Activated T-helper 2 cell treated with anti-CD3 and anti-CD28 coated beads, Interferon-gamma antibody, Interleukin-2, Interleukin-4, amounts not matched to agents 10 μg/mL and 5 μg/mL and 100 μg/mL, durations not matched to agents 14 hours and 24 hours and 36 hours (primary cell): ENCODE data around the gene BMAL2. TPM values are rescaled to one million over a fixed set of nuclear protein-coding genes. Genes with fewer than 3 reads are reported as not detected.

Experiments
- DNase-seq: peaks from one replicate; pipeline ENCODE4 v3.0.0; 2021; ENCODE audit warnings: low spot score
- H3K27ac Mint-ChIP-seq: one replicate; pipeline ENCODE4 v1.8.0; 2021; ENCODE audit warnings: mixed read lengths
- H3K27me3 Mint-ChIP-seq: one replicate; pipeline ENCODE4 v1.8.0; 2021; ENCODE audit warnings: low read depth, mixed read lengths
- H3K36me3 Mint-ChIP-seq: one replicate; pipeline ENCODE4 v1.8.0; 2021; ENCODE audit warnings: low read depth, mixed read lengths
- H3K4me1 Mint-ChIP-seq: one replicate; pipeline ENCODE4 v1.8.0; 2021; ENCODE audit warnings: low read depth, mixed read lengths
- H3K4me3 Mint-ChIP-seq: one replicate; pipeline ENCODE4 v1.8.0; 2021; ENCODE audit warnings: low read depth, mild to moderate bottlenecking, moderate library complexity, mixed read lengths
- H3K9me3 Mint-ChIP-seq: one replicate; pipeline ENCODE4 v1.8.0; 2021; ENCODE audit warnings: mixed read lengths
- intact Hi-C: fragments of 100-400 bp; cut with micrococcal nuclease; formaldehyde crosslinking; loops from one replicate; pipeline ENCODE4 v1.15.1; 2023
- total RNA-seq: library from RNA; stranded (reverse); gene quantifications from 2 replicates; pipeline ENCODE4 v1.2.3, GENCODE V29; 2022

Gene BMAL2
- total RNA-seq, 1 donor from 2014 or later = 59.6 TPM

DNA sequence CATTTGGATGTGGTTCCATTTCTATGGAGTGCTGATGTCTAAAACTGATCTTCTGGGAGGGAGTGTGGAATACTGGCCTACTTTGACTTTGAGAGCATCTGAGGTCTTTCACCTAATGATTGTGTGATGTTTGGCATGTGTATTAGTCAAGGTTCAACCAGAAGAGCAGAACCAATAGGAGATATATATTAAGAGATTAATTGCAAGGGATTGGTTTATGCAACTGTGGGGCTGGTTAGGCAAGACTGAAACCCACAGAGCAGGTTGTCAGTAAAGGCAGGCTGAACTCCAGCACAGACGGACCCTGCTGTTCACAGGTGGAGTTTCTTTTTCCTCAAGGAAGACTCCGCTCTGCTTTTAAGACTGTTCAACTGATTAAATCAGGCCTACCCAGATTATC, 11.6 kb downstream of the BMAL2 start:
- peaks cover 15% of the 10 kb centered on the region for H3K36me3 Mint-ChIP-seq

DNA sequence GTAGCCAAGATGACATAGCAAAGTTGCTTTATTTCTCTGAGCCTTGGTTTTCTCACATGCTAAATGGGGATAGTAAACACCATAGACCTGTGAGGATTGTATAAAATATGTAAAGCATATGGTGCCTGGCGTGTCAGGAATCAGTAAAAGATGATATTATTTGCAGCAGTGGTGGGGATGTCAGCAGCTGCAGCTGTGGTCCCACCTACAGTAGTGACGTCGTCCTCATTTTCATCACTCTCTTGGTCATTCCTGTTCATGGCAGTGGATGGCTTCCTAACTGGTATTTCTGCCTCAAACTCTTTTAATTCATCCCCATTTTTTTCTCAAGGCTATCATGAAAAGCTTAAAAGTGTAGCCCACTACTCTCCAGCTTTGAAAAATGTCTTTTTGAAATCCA, 12.1 kb downstream of the BMAL2 start:
- Mint-ChIP-seq H3K4me3 (no peak overlapping the region), H3K4me1 (peaks cover 27% of the 10 kb centered on the region), H3K27me3 (no peaks in the 10 kb centered on the region), H3K36me3 (peaks cover 10% of the 10 kb centered on the region), H3K27ac (no peak overlapping the region), H3K9me3 (no peaks in the 10 kb centered on the region)
- intact Hi-C loops = no loop called here
- DNase-seq = no peak

More for the DNA sequence above, 11.6 kb downstream of the BMAL2 start:
- Mint-ChIP-seq H3K27me3 (no peaks in the 10 kb centered on the region), H3K4me3 (no peak overlapping the region), H3K27ac (no peak overlapping the region), H3K4me1 (peaks cover 29% of the 10 kb centered on the region), H3K9me3 (no peaks in the 10 kb centered on the region)
- intact Hi-C loops = no loop called here
- no peak for DNase-seq

DNA sequence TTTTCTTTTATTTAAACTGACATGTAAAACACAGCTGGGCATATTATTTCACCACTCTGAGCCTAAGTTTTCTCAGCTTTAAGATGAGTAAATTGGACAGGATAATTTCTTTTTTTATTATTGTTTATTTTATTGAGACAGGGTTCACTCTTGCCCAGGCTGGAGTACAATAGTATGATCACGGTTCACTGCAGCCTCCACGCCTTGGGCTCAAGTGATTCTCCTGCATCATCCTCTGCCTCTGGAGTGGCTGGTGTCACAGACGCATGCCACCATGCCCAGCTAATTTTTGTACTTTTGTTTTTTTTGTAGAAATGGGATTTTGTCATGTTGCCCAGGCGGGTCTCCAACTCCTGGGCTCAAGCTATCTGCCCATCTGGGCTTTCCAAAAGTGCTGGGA, 12.7 kb downstream of the BMAL2 start:
- H3K4me3 Mint-ChIP-seq = no peak overlapping the region
- H3K36me3 Mint-ChIP-seq = peaks cover 3% of the 10 kb centered on the region
- H3K9me3 Mint-ChIP-seq = no peaks in the 10 kb centered on the region
- no peak for DNase-seq
- peaks cover 22% of the 10 kb centered on the region for H3K4me1 Mint-ChIP-seq
- intact Hi-C loops = no loop called here
- H3K27me3 Mint-ChIP-seq = no peaks in the 10 kb centered on the region
- H3K27ac Mint-ChIP-seq = no peak overlapping the region

DNA sequence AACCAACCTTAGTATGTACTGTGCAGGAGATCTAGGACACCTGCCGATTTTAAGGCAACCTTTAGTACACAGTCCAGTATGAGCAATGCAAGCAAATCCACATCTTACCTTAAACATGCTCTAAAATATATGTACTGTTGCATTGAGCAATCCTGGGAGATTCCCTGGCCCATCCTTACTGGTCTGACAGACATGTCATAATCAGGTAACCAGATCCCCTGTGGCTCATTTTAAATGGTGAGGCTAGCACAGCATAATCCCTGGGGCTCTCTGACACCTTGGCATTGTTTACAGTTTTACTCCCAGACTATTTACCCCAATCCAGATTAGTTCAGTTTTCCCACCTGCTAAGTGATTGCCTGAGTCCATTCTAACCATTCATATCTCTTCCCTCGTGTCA, 15.1 kb downstream of the BMAL2 start:
- Mint-ChIP-seq H3K9me3 (no peaks in the 10 kb centered on the region), H3K27me3 (no peaks in the 10 kb centered on the region), H3K4me1 (peaks cover 14% of the 10 kb centered on the region), H3K4me3 (no peak overlapping the region), H3K27ac (no peak overlapping the region), H3K36me3 (no peaks in the 10 kb centered on the region)
- intact Hi-C loops = no loop called here
- no peak for DNase-seq

DNA sequence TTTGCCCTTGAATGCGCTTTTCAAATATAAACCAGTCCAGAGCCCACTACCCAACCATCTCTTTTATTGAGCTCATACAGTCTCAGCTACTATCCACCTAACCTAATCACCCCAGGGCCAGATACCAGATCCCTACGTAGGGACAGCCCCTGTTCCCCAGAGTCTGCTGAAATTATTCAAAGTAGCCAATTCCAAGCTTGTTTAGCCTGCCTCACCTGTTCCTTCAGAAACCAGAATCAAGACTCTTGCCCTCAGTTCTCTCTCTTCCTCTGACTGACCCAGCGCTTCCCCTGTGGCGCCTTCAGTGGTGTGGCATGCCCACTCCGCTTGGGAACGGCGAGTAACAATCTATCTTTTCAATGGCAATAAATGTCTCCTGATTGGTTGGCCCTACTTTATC, 18.8 kb downstream of the BMAL2 start:
- Mint-ChIP-seq H3K9me3 (no peaks in the 10 kb centered on the region), H3K36me3 (no peaks in the 10 kb centered on the region), H3K27me3 (no peaks in the 10 kb centered on the region), H3K27ac (no peak overlapping the region), H3K4me1 (peaks cover 3% of the 10 kb centered on the region), H3K4me3 (no peak overlapping the region)
- no peak for DNase-seq
- intact Hi-C loops = no loop called here

DNA sequence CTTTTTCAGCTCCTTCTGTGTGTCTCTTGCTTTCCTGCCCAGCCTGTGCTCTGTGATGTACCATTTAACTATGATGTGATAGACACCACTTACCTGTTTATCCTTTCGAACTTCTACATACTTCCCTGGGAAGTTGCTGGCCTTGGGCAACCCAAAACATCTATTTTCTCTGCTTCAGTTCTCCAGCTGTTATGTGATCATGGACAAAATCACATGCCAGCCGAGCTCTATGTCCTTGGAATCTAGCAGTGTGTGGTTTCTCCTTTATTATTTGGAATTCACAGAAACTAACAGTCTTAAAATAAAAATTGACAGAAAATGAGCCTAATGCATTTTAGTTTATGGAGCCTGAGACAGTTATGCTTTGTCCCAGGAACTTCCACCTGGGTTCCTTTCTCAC, 22.9 kb downstream of the BMAL2 start:
- no peak for DNase-seq
- Mint-ChIP-seq H3K36me3 (no peaks in the 10 kb centered on the region), H3K4me3 (no peak overlapping the region), H3K27me3 (no peaks in the 10 kb centered on the region), H3K4me1 (no peaks in the 10 kb centered on the region), H3K9me3 (no peaks in the 10 kb centered on the region), H3K27ac (no peak overlapping the region)
- intact Hi-C loops = no loop called here

DNA sequence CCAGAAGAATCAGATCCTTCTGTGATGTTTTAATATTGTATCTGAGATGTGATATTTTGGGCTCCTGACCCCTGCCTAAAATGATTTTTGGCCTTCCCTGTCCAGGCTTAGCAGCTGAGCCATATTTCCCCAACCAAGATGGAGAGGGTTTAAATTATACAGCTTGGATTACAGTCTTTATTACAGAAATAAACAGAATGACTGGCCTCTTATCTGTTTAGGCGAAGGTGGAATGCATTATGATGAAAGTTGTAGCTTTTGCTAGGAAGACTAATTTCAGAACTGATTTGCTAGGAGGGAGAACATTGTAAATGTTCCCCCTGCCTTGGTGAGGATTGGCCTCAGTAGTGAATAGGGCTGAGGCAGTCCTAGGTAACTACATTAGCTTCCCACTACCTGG, 23.3 kb downstream of the BMAL2 start:
- H3K27me3 Mint-ChIP-seq = peaks cover under 1% of the 10 kb centered on the region
- H3K4me1 Mint-ChIP-seq = no peaks in the 10 kb centered on the region
- no peak overlapping the region for H3K4me3 Mint-ChIP-seq
- no peaks in the 10 kb centered on the region for H3K9me3 Mint-ChIP-seq
- no peak overlapping the region for H3K27ac Mint-ChIP-seq
- intact Hi-C loops = no loop called here
- no peaks in the 10 kb centered on the region for H3K36me3 Mint-ChIP-seq
- DNase-seq = no peak

DNA sequence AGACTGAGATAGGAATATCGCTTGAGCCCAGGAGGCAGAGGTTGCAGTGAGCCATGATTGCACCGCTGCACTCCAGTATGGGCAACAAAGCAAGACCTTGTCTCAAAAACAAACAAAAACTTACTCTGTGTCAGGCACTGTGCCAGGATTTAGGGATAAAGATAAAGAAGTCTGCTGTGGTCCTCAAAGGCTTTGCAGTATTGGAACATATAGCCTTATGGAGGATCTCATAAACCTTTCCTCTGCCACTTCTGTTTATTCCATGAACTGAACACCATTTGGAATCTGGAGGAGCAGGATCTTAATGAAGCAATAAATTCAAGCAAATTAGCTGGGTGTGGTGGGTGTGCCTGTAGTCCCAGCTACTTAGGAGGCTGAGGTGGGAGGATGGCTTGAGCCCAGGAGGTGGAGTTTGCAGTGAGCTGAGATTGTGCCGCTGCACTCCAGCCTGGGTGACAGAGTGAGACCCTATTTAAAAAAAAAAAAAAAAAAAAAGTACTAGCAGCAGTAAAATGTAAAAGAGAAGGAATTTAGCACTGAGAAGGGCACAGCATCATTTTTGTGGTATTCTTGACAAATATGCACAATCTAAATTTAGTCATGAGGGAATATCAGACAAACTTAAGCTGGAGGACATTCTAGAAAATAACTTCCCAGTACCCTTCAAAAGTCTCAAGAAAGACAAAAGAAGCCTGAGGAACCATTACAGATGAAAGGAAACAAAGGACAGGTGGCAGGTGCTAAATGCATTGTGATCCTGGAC, 27.1 kb downstream of the BMAL2 start:
- DNase-seq = no peak
- intact Hi-C loops = no loop called here
- Mint-ChIP-seq H3K36me3 (no peaks in the 10 kb centered on the region), H3K27me3 (peaks cover 5% of the 10 kb centered on the region), H3K27ac (no peak overlapping the region), H3K4me3 (no peak overlapping the region), H3K4me1 (peaks cover 1% of the 10 kb centered on the region), H3K9me3 (no peaks in the 10 kb centered on the region)

DNA sequence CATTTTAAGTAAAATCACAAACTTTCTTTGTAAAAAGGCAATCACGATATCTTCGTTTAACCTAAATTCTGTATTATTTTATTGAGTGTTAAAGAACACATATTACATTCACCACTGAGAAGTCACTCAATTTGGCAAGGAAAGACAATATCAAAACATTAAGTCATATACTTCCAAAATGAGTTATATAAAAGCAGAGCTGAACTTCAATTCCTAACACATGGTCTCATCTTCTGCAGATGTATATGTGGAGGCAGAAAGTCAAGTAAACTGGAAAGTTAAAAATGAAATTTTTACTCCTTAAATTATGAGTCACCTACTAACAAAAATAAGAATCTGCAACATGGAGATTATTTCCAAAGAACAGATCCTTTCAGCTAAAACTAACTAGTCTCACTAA, 28.7 kb downstream of the BMAL2 start:
- Mint-ChIP-seq H3K36me3 (no peaks in the 10 kb centered on the region), H3K27me3 (peaks cover 5% of the 10 kb centered on the region), H3K4me3 (no peak overlapping the region), H3K4me1 (peaks cover 1% of the 10 kb centered on the region), H3K27ac (no peak overlapping the region), H3K9me3 (no peaks in the 10 kb centered on the region)
- intact Hi-C loops = no loop called here
- no peak for DNase-seq

DNA sequence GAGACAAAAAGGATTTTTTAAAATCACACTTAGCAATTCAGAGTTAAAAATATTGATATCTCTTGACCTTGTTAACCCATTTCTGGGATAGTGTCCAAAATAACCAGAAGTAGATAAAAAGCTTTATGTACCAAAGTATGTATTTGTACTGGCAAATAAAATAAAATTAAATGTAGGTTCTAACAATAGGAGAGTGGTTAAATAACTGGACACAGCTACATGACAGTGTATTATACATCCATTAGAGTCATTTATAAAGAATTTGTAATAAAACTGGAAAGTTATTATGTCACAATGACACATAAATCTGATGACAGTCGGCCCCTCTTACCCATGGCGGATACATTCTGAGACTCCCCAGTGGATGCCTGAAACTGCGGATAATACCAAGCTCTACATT, 34.0 kb downstream of the BMAL2 start:
- intact Hi-C loops = no loop called here
- Mint-ChIP-seq H3K4me1 (peaks cover under 1% of the 10 kb centered on the region), H3K27me3 (peaks cover 3% of the 10 kb centered on the region), H3K4me3 (no peak overlapping the region), H3K36me3 (peaks cover 31% of the 10 kb centered on the region), H3K9me3 (no peaks in the 10 kb centered on the region), H3K27ac (no peak overlapping the region)
- no peak for DNase-seq

DNA sequence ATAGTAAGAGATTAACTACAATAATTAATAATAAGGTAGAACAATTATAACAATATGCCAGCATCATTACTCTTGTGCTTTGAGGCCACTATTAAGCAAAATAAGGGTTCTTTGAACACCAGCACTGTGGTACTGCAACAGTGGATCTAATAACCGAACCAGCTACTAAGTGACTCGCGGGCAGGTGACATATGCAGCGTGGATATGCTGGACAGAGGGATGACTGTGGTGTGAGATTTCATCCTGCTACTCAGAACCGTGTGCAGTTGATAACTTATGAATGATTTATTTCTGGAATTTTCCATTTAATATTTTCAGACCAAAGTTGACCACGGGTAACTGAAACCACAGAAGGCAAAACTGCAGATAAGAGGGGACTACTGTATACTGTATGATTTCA, 34.4 kb downstream of the BMAL2 start:
- Mint-ChIP-seq H3K9me3 (no peaks in the 10 kb centered on the region), H3K27ac (no peak overlapping the region), H3K4me3 (no peak overlapping the region), H3K27me3 (peaks cover 3% of the 10 kb centered on the region), H3K36me3 (peaks cover 35% of the 10 kb centered on the region), H3K4me1 (no peaks in the 10 kb centered on the region)
- intact Hi-C loops = no loop called here
- no peak for DNase-seq

DNA sequence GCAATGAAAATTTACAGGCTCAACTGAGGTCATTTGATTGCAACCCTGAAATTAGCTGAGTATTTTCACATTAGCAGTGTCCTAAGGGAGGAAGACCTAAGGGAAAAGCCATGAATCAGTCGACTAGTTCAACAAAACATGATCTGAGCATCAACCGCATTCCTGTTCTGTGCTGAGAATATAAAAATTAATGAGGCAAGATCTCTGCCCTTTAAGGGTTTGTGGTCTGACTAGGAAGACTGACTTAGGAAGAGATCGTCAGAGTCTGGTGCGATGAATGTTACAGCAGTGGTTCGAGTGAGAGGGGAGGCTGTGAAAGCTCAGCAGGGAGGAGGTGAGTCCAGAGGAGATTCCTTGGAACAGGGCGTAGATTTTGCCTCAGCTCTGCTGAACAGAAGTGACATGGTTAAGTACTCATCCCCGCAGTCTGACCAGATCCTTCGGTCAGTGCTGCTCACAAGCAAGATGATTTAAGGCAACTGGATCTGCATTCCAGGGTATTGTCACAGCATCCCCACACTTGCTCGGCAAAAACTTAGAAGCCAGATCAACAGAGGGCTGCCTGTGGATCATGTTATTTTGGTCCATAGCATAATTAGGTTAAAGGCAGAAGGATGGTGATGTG, 49.6 kb downstream of the BMAL2 start:
- peaks cover 15% of the 10 kb centered on the region for H3K36me3 Mint-ChIP-seq
- no peak for DNase-seq
- no peaks in the 10 kb centered on the region for H3K27me3 Mint-ChIP-seq
- peaks cover 5% of the 10 kb centered on the region for H3K4me1 Mint-ChIP-seq
- H3K9me3 Mint-ChIP-seq = no peaks in the 10 kb centered on the region
- intact Hi-C loops = loop anchor here (5.0 kb wide), 1 partner anchor 50 kb away; the partner anchor contains the start of gene BMAL2
- no peak overlapping the region for H3K4me3 Mint-ChIP-seq
- no peak overlapping the region for H3K27ac Mint-ChIP-seq
